OCI-LY3 (cell line): ENCODE results near the gene GALNT16.

Experiments used
- H2AFZ ChIP-seq: fragments of 200-600, 300-600 bp; shearing (Covaris generic); 2 replicates; pipeline ENCODE4 v1.6.0; 2014; ENCODE audit warnings: antibody characterized with exemption, low read depth, low read length
- H3K27ac ChIP-seq: fragments of 200-600, 300-600 bp; sonication (generic); 2 replicates; pipeline ENCODE4 v1.5.1; 2014; ENCODE audit warnings: mild to moderate bottlenecking, low read length, moderate library complexity, mixed read lengths
- H3K27me3 ChIP-seq: fragments of 200-600, 300-600 bp; sonication (generic); 2 replicates; pipeline ENCODE4 v1.6.1; 2014; ENCODE audit warnings: low read depth, low read length, mixed read lengths
- H3K36me3 ChIP-seq: fragments of 200-600, 300-600 bp; sonication (generic); replicated peaks from 2 replicates; pipeline ENCODE3; 2014; ENCODE audit warnings: low read depth, low read length, mixed read lengths
- H3K4me1 ChIP-seq: fragments of 300-600, 200-600 bp; sonication (generic); 2 replicates; pipeline ENCODE4 v1.6.1; 2014; ENCODE audit warnings: low read length, mixed read lengths
- H3K4me2 ChIP-seq: fragments of 200-600, 300-600 bp; sonication (generic); 2 replicates; pipeline ENCODE4 v1.6.1; 2014; ENCODE audit warnings: low read length, mixed read lengths
- H3K4me3 ChIP-seq: fragments of 300-600, 200-600 bp; sonication (generic); 2 replicates; pipeline ENCODE4 v1.5.1; 2014; ENCODE audit warnings: antibody characterized with exemption, mild to moderate bottlenecking, low read length, moderate library complexity
- H3K79me2 ChIP-seq: fragments of 300-600, 200-600 bp; shearing (Covaris generic); 2 replicates; pipeline ENCODE4 v1.6.1; 2014; ENCODE audit warnings: mild to moderate bottlenecking, low read length, mixed read lengths
- H3K9ac ChIP-seq: fragments of 300-600, 200-600 bp; shearing (Covaris generic); 2 replicates; pipeline ENCODE4 v1.6.0; 2014; ENCODE audit warnings: mild to moderate bottlenecking, low read length, moderate library complexity
- H3K9me3 ChIP-seq: fragments of 200-600, 300-600 bp; shearing (Covaris generic); 2 replicates; pipeline ENCODE4 v1.6.1; 2014; ENCODE audit warnings: low read length, mixed read lengths; ENCODE audit not compliant: insufficient read depth
- H4K20me1 ChIP-seq: fragments of 200-600, 300-600 bp; sonication (generic); 2 replicates; pipeline ENCODE4 v1.6.1; 2016; ENCODE audit warnings: low read length, mixed read lengths; ENCODE audit not compliant: insufficient read depth
- EZH2phosphoT487 ChIP-seq: fragments of 200-600 bp; shearing (Covaris generic); IDR thresholded peaks from 2 replicates; pipeline ENCODE4 v1.6.1; 2018; ENCODE audit warnings: antibody characterized with exemption, mixed run types, low read depth
- TF ChIP-seq, protein P1 (sequence below): fragments of 200-600, 300-600 bp; sonication (generic); IDR thresholded peaks from 2 replicates; pipeline ENCODE4 v1.5.1; 2014; ENCODE audit warnings: antibody characterized with exemption, low read length, low read depth

GALNT16 gene

DNA sequence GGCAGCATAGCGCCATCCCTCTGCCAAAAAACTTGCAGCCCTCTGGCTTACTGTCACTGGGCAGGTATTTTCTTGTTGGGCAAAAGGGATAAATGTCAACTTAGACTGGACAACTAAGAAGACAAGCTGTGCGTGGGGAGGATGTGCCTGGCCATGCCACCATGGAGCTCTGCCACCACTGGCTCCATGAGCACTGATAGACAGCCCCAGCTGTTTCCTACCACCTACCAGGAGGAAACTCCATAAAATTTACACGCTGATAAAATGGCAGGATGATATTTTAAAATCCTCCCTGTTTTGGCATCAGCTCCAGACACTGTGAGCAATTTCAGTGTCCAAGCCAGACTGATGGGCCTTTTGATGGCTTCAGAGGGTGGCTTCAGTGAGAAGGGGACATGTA lies 7.1 kb upstream of the GALNT16 start:
- Histone ChIP-seq H3K4me2 (no peak overlapping the region), H2AFZ (no peak overlapping the region), H3K9ac (no peak overlapping the region), H3K27ac (no peak overlapping the region), H4K20me1 (no peaks in the 10 kb centered on the region), H3K4me1 (0 out of 2 replicates have a peak, but pooled peaks cover 2% of the 10 kb centered on the region), H3K27me3 (no peaks in the 10 kb centered on the region), H3K4me3 (no peak overlapping the region), H3K9me3 (no peaks in the 10 kb centered on the region), H3K36me3 (no peaks in the 10 kb centered on the region), H3K79me2 (no peaks in the 10 kb centered on the region)
- TF ChIP-seq, protein P1, sequence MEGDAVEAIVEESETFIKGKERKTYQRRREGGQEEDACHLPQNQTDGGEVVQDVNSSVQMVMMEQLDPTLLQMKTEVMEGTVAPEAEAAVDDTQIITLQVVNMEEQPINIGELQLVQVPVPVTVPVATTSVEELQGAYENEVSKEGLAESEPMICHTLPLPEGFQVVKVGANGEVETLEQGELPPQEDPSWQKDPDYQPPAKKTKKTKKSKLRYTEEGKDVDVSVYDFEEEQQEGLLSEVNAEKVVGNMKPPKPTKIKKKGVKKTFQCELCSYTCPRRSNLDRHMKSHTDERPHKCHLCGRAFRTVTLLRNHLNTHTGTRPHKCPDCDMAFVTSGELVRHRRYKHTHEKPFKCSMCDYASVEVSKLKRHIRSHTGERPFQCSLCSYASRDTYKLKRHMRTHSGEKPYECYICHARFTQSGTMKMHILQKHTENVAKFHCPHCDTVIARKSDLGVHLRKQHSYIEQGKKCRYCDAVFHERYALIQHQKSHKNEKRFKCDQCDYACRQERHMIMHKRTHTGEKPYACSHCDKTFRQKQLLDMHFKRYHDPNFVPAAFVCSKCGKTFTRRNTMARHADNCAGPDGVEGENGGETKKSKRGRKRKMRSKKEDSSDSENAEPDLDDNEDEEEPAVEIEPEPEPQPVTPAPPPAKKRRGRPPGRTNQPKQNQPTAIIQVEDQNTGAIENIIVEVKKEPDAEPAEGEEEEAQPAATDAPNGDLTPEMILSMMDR = no peak
- TF ChIP-seq EZH2phosphoT487 = no peak

DNA sequence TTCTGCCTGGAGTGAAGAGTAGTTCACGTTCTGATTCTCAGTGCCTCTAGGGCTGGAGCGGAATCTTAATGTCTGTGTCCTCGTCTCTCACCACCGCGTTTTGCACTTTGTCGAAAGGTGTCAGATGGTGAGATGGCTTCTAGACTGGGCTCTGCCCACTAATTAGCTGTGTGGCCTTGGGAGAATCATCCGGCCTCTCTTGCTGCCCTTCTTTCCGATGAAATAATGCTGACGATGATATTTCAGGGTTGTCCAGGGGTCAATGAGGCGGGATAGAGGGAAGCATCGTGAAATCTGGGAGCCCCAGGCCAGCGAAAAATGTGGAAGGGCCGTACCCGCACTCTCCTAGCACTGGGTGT lies 811 bp upstream of the GALNT16 start:
- H3K36me3 ChIP-seq = no peaks in the 10 kb centered on the region
- TF ChIP-seq, protein P1 = no peak
- TF ChIP-seq EZH2phosphoT487 = no peak
- H2AFZ ChIP-seq = no peak overlapping the region
- no peak overlapping the region for H3K4me2 ChIP-seq
- no peak overlapping the region for H3K27ac ChIP-seq
- H4K20me1 ChIP-seq = no peaks in the 10 kb centered on the region
- H3K4me3 ChIP-seq = no peak overlapping the region
- H3K79me2 ChIP-seq = no peaks in the 10 kb centered on the region
- peaks cover 16% of the 10 kb centered on the region for H3K4me1 ChIP-seq
- H3K27me3 ChIP-seq = peaks cover 18% of the 10 kb centered on the region
- H3K9ac ChIP-seq = no peak overlapping the region
- H3K9me3 ChIP-seq = no peaks in the 10 kb centered on the region

DNA sequence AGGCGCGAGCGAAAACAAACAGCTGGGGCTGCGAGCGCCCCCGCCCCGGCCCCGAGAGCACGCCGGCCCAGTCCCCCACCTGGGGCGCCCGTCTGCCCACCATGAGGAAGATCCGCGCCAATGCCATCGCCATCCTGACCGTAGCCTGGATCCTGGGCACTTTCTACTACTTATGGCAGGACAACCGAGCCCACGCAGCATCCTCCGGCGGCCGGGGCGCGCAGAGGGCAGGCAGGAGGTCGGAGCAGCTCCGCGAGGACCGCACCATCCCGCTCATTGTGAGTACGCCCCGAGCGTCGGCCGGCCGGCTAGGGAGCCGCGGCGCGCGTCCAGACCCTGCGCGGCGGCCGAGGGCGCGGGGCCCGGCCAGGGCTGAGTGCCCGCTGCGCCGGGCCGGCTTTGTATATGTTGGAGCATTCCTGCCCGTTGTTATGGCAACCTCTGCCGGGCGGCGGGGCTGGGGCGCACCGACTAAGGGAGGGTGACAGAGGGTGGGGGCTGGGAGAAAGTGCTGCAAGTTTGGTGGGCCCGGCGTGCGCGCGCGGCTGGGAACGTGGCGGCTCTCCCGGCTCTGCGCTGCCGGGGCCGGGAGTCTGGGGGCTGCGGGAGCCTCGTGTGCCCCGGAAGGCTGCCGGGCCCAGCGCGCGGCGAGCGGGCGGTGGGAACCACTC lies 367 bp downstream of the GALNT16 start:
- Histone ChIP-seq H3K4me3 (peak overlapping the region; percentile 73), H3K9ac (no peak overlapping the region), H3K4me1 (peaks cover 19% of the 10 kb centered on the region), H3K9me3 (no peaks in the 10 kb centered on the region), H3K27ac (no peak overlapping the region), H3K79me2 (no peaks in the 10 kb centered on the region), H2AFZ (no peak overlapping the region), H4K20me1 (no peaks in the 10 kb centered on the region), H3K4me2 (peak overlapping the region; percentile 87), H3K36me3 (no peaks in the 10 kb centered on the region), H3K27me3 (peaks cover 18% of the 10 kb centered on the region)
- TF ChIP-seq, protein P1 = no peak
- no peak for TF ChIP-seq EZH2phosphoT487

DNA sequence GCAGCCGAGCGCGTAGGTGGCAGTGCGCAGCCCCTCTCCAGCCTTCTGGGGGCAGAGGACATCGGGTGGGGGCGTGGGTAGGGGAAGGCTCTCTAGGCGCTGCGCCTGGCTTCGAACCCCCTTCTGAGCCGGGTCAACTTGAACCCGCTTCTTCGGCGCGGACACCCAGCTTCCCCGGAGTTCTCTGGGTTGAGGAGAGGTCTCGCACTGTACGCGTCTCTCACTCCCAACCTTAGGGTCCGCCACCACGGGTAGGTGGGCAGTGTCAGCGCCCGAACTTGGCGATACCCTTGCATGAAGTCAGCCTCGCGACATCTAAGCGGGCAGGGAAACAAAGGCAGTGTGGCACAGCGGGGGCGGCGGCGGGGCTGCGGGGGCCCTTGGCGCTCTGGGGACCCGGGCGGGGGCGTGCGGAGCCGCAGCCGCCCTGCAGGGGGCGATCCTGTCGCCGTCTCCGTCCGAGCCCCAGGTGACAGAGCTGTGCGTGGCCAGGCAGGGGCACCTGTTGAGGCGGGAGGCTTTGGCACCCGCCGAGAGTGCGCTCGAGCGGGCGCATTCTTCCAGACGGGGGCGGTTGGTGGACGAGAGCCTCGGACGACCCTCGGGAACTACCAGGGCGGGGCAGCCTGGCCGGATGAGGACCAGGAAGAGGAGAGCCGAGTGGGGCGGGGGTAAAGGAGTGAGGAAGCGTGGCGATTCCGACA lies 1.1 kb downstream of the GALNT16 start:
- Histone ChIP-seq H3K79me2 (no peaks in the 10 kb centered on the region), H3K36me3 (no peaks in the 10 kb centered on the region), H3K9me3 (no peaks in the 10 kb centered on the region), H3K4me2 (peak overlapping the region; percentile 87), H2AFZ (peak overlapping the region; percentile 27; the same call in 1 of the 2 replicates), H3K4me1 (peaks cover 19% of the 10 kb centered on the region), H3K9ac (peak overlapping the region; percentile 16; the same call in 1 of the 2 replicates), H3K4me3 (peak overlapping the region; percentile 73), H3K27ac (no peak overlapping the region), H3K27me3 (peaks cover 18% of the 10 kb centered on the region), H4K20me1 (no peaks in the 10 kb centered on the region)
- TF ChIP-seq EZH2phosphoT487 = no peak
- TF ChIP-seq, protein P1 = peak; percentile 66
